NT2/D1 (cell line): ENCODE data around the gene MTHFD2L.

Experiments used
- DNase-seq: peaks from one replicate; pipeline ENCODE4 v3.0.0-alpha.2; 2011; ENCODE audit warnings: low read depth, low spot score
- H3K27me3 ChIP-seq: 2 replicates; pipeline ENCODE4 v1.6.0; 2011; ENCODE audit warnings: mild to moderate bottlenecking; ENCODE audit not compliant: insufficient read length, insufficient read depth
- H3K36me3 ChIP-seq: 2 replicates; pipeline ENCODE4 v1.6.1; 2011; ENCODE audit warnings: mild to moderate bottlenecking, low read length, mixed read lengths; ENCODE audit not compliant: insufficient read depth, insufficient read length
- H3K4me1 ChIP-seq: 2 replicates; pipeline ENCODE4 v1.5.1; 2011; ENCODE audit not compliant: insufficient read depth, insufficient read length
- H3K4me3 ChIP-seq: 2 replicates; pipeline ENCODE4 v1.5.1; 2011; ENCODE audit warnings: low read depth; ENCODE audit not compliant: insufficient read length
- H3K9ac ChIP-seq: 2 replicates; pipeline ENCODE4 v1.6.0; 2011; ENCODE audit warnings: low read depth; ENCODE audit not compliant: insufficient read length
- H3K9me3 ChIP-seq: 2 replicates; pipeline ENCODE4 v1.5.1; 2011; ENCODE audit warnings: mild to moderate bottlenecking, low read length; ENCODE audit not compliant: insufficient read depth
- SUZ12 ChIP-seq: IDR thresholded peaks from 2 replicates; pipeline ENCODE4 v1.6.1; 2011; ENCODE audit not compliant: insufficient read length, insufficient read depth; ENCODE audit errors: extremely low read depth
- YY1 ChIP-seq: IDR thresholded peaks from 2 replicates; pipeline ENCODE4 v1.6.1; 2011; ENCODE audit not compliant: insufficient read length, insufficient read depth
- ZNF274 ChIP-seq: IDR thresholded peaks from 2 replicates; pipeline ENCODE4 v1.6.1; 2011; ENCODE audit warnings: mild to moderate bottlenecking, low read depth, low read length

MTHFD2L gene

GRCh38 chr4:74260036-74260435, 102.1 kb downstream of the MTHFD2L start:
- no peak overlapping the region for H3K9ac ChIP-seq
- no peaks in the 10 kb centered on the region for H3K27me3 ChIP-seq
- no peaks in the 10 kb centered on the region for H3K36me3 ChIP-seq
- no peaks in the 10 kb centered on the region for H3K4me1 ChIP-seq
- no peak for DNase-seq
- H3K4me3 ChIP-seq: no peak overlapping the region
- H3K9me3 ChIP-seq: no peaks in the 10 kb centered on the region
- TF ChIP-seq YY1 (no peak), SUZ12 (no peak), ZNF274 (no peak)

DNA sequence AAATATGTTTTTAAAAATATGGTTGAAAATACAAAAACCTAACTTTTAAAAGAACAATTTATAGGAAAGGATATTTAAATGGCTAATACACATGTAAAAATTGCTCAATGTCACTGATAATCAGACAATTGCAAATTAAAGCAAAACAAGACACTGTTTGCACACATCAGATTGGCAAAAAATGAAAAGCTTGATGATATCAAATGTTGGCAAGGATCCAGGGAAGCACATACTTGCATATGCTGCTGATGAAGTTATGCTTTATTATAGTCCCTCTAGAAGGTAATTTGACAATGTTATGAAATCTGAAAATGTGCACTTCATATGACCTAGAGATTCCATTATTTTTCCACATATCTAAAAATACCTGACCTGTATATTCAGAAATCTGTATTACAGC, 104.6 kb downstream of the MTHFD2L start:
- Histone ChIP-seq H3K4me3 (no peak overlapping the region), H3K9ac (no peak overlapping the region), H3K9me3 (no peaks in the 10 kb centered on the region), H3K4me1 (no peaks in the 10 kb centered on the region), H3K27me3 (no peaks in the 10 kb centered on the region), H3K36me3 (no peaks in the 10 kb centered on the region)
- no peak for DNase-seq
- TF ChIP-seq YY1 (no peak), ZNF274 (no peak)

- no peak for DNase-seq
- Histone ChIP-seq H3K27me3 (no peaks in the 10 kb centered on the region), H3K4me1 (no peaks in the 10 kb centered on the region), H3K4me3 (no peak overlapping the region), H3K36me3 (no peaks in the 10 kb centered on the region), H3K9ac (no peak overlapping the region), H3K9me3 (no peaks in the 10 kb centered on the region)
- TF ChIP-seq YY1: no peak
- TF ChIP-seq SUZ12: no peak
- TF ChIP-seq ZNF274: no peak
Measured at GRCh38 chr4:74263551-74263950, 105.6 kb downstream of the MTHFD2L start.

DNA sequence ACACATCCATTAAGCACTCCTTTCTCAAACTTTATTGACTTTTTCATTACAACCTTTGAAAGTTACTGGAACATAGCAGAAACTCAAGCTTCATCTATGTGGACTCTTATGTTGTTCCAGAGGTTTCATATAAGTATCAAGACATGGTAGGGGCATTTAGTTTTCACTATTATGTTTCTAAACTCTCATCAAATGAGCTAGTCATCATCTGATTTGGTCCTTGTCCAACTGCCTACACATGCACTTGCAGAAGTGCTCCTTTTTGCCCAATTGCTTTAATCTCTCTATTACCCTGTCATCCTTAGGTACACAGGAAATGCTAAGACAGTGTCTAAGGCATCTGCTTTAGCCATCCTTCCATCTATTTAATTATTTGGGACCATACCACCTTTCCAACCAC, 108.2 kb downstream of the MTHFD2L start:
- H3K4me3 ChIP-seq: no peak overlapping the region
- DNase-seq: no peak

GRCh38 chr4:74267998-74268606, 110.2 kb downstream of the MTHFD2L start:
- Histone ChIP-seq H3K4me1 (no peaks in the 10 kb centered on the region), H3K9ac (no peak overlapping the region), H3K36me3 (no peaks in the 10 kb centered on the region), H3K4me3 (no peak overlapping the region), H3K27me3 (no peaks in the 10 kb centered on the region), H3K9me3 (no peaks in the 10 kb centered on the region)
- no peak for DNase-seq
- TF ChIP-seq YY1 (no peak), SUZ12 (no peak), ZNF274 (no peak)

More for the DNA sequence above, 108.2 kb downstream of the MTHFD2L start:
- H3K9me3 ChIP-seq: no peaks in the 10 kb centered on the region
- H3K27me3 ChIP-seq: no peaks in the 10 kb centered on the region
- no peaks in the 10 kb centered on the region for H3K36me3 ChIP-seq
- no peak overlapping the region for H3K9ac ChIP-seq
- no peaks in the 10 kb centered on the region for H3K4me1 ChIP-seq
- TF ChIP-seq ZNF274: no peak
- TF ChIP-seq SUZ12: no peak

DNA sequence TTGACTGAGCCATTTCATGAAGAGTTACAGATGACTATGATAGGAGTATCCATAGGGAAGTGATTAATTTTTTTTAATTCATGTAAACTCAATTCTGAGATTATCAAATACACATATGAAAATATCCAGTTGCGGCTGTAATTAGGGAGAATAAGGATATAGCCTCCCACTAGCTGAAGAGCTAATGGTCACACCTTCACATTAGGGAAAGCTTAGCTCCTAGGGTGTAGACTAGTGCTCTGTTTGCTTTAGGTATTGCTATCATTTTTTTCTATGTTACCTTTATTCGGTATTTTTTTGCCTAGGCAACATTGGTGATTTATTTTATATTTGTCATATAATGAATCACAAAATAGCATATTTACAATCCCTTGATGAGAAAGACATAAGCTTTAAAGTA, 110.7 kb downstream of the MTHFD2L start:
- Histone ChIP-seq H3K9ac (no peak overlapping the region), H3K4me3 (no peak overlapping the region), H3K9me3 (no peaks in the 10 kb centered on the region), H3K27me3 (no peaks in the 10 kb centered on the region), H3K36me3 (no peaks in the 10 kb centered on the region), H3K4me1 (no peaks in the 10 kb centered on the region)
- no peak for TF ChIP-seq YY1
- no peak for TF ChIP-seq SUZ12
- no peak for TF ChIP-seq ZNF274
- no peak for DNase-seq

- Histone ChIP-seq H3K4me3 (no peak overlapping the region), H3K9me3 (no peaks in the 10 kb centered on the region), H3K27me3 (no peaks in the 10 kb centered on the region), H3K36me3 (no peaks in the 10 kb centered on the region), H3K4me1 (no peaks in the 10 kb centered on the region), H3K9ac (no peak overlapping the region)
- TF ChIP-seq YY1 (no peak), ZNF274 (no peak), SUZ12 (no peak)
- DNase-seq: no peak
Measured at GRCh38 chr4:74278490-74278889, 120.6 kb downstream of the MTHFD2L start.

DNA sequence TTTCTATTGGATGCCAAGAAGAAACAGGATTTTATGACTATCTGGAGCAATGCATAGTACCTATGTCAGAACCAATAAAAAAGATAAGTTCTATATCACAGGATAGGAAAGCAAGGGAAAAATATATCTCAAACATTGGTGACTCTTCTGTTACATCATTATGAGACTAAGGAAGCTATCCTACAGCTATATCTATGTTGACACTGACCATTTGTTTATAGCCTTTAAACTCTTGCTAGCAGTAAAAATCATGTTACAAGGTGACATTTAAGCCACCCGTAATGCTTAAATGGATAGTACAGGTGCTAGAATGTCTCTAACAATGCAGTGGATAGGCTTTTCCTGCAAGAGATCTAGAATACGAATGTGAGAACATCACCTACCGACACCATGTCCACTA, 121.8 kb downstream of the MTHFD2L start:
- Histone ChIP-seq H3K27me3 (no peaks in the 10 kb centered on the region), H3K4me3 (no peak overlapping the region), H3K9ac (no peak overlapping the region), H3K36me3 (no peaks in the 10 kb centered on the region), H3K9me3 (no peaks in the 10 kb centered on the region), H3K4me1 (no peaks in the 10 kb centered on the region)
- DNase-seq: no peak
- TF ChIP-seq SUZ12 (no peak), YY1 (no peak), ZNF274 (no peak)
